Loucy (cell line): ENCODE results near the gene CADM2.
"Not testable (repeated sequence)": the region's sequence is repeated elsewhere in the genome, so short reads cannot be mapped to it uniquely, and the experiment has no call there.

ENCODE experiments used
- EZH2phosphoT487 ChIP-seq: fragments of 200-600 bp; IDR thresholded peaks from 2 replicates; pipeline ENCODE4 v1.6.1; 2018; ENCODE audit warnings: antibody characterized with exemption, mild to moderate bottlenecking, moderate library complexity, borderline replicate concordance
- TF ChIP-seq, protein P1 (sequence below): fragments of 200-600 bp; sonication (generic); conservative IDR thresholded peaks from 2 replicates; pipeline ENCODE4 v1.5.1; 2014; ENCODE audit warnings: mild to moderate bottlenecking, antibody characterized with exemption, low read length

DNA sequence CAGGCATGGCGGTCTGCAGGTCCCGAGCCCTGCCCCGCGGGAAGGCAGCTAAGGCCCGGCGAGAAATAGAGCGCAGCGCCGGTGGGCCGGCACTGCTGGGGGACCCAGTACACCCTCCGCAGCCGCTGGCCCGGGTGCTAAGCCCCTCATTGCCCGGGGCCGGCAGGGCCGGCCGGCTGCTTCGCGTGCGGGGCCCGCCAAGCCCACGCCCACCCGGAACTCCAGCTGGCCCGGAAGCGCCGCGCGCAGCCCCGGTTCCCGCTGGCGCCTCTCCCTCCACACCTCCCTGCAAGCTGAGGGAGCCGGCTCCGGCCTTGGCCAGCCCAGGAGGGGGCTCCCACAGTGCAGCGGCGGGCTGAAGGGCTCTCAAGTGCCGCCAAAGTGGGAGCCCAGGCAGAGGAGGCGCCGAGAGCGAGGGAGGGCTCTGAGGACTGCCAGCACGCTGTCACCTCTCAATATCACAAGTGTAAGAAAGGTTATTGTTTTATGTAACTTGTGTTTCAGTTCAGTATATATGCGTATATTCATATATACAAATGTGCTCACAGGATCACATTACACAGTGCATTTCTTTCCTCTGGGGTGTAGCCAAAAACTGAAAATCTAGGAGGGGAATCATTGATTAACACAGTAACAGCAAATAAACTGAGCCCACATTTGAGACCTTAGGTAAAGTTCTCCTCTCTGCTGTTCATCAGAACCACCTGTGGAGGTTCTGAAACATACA lies 546.2 kb downstream of the CADM2 start:
- TF ChIP-seq, protein P1, sequence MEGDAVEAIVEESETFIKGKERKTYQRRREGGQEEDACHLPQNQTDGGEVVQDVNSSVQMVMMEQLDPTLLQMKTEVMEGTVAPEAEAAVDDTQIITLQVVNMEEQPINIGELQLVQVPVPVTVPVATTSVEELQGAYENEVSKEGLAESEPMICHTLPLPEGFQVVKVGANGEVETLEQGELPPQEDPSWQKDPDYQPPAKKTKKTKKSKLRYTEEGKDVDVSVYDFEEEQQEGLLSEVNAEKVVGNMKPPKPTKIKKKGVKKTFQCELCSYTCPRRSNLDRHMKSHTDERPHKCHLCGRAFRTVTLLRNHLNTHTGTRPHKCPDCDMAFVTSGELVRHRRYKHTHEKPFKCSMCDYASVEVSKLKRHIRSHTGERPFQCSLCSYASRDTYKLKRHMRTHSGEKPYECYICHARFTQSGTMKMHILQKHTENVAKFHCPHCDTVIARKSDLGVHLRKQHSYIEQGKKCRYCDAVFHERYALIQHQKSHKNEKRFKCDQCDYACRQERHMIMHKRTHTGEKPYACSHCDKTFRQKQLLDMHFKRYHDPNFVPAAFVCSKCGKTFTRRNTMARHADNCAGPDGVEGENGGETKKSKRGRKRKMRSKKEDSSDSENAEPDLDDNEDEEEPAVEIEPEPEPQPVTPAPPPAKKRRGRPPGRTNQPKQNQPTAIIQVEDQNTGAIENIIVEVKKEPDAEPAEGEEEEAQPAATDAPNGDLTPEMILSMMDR, result not testable (repeated sequence)
- not testable (repeated sequence) for TF ChIP-seq EZH2phosphoT487
